HG02763 (cell line): Measurements from ENCODE around the gene RPN2.
A peak's percentile ranks its signal among the peaks of the same experiment; 100 is the strongest.
"Not testable (repeated sequence)": the region's sequence is repeated elsewhere in the genome, so short reads cannot be mapped to it uniquely, and the experiment has no call there.

ENCODE experiments used
- ATAC-seq: cut with Tn5 transposase; IDR thresholded peaks from one replicate; pipeline ENCODE4 v1.9.1; 2021; ENCODE audit warnings: mild to moderate bottlenecking, moderate library complexity; ENCODE audit not compliant: unreplicated experiment

Gene RPN2

DNA sequence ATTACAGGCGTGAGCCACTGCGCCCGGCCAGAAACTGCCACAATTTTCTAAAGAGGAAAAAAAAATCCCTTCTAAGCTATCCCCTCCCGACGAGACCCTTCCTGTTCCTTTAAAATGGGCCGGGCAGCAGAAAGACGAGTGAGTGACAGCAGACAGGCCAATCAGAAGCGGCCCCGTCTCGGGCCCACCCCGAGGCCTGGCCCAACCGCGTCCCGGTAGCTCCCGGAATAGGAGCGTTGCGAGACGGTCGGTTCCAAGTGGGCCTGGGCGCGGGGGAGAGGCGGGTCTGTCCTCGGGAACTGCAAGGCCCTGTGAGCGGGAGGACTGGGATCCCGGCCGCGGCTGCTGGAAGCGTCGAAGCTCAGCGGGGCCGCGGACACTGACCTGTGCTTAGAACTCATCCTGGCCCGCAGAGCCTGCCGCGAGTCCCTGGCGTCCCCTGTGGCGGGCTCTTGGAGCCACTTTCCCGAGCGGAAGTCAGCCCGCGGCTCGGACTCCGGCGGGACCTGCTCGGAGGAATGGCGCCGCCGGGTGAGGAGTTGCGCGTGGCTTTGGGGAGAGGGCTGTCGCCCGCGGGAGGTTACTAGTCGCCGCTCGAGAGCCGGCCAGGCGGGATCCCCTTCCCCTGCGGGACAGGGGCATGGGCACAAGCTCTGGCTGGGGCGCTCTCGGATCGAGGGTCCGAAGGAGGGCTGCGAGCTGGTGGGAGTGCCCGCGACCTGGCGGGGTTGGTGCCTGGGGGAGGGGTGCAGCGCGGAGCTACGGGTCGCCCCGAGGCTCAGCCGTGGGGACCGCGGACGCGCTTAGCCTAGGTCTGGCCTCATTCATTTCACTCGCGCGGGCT lies at the start of gene RPN2, which contains the start of gene MROH8:
Gene RPN2, plus strand, starts transcription at position 492 of the 844 bp plus-strand sequence. Its CDS starts 27 bp downstream, at position 519.
Gene MROH8, minus strand, starts transcription at position 710 of the 844 bp plus-strand sequence.
- peak; percentile 92 for ATAC-seq

DNA sequence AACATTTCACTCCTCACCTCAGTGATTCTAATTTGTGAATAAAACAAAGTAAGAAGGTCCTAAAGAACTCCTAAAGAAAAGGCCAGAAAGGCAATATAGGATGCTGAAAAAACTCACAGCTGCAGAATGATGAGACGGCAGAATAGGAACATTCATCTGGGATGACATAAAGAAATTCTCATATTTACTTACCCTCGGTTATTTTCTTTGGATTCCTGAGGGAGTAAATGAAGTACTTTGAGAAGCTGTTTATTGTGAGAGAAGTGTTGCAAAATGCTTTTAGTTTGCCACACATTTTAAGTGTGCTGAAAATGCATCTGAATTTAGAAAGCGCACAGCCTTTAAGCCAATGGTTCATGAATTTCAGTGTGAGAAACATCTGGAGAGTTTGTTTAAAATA lies 47.6 kb upstream of the RPN2 start:
- ATAC-seq, result no peak

DNA sequence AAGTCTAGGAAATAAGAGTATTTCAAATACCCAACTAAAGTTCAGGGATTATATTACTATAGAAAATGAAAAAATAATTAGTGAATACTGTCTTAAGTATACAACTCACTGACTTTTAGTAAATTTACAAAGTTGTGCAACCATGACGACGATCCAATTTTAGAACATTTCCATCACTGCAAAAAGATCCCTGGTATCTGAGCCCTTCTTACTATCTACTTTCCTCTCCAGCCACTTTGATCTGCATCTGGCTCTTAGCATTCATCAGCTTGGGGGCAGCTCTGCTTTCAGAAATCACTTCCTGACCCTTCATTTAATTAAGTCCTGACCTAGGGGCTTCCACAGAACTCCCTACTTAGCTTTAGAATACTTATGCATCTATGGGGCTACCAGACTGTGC lies 45.2 kb upstream of the RPN2 start:
- ATAC-seq, result no peak

DNA sequence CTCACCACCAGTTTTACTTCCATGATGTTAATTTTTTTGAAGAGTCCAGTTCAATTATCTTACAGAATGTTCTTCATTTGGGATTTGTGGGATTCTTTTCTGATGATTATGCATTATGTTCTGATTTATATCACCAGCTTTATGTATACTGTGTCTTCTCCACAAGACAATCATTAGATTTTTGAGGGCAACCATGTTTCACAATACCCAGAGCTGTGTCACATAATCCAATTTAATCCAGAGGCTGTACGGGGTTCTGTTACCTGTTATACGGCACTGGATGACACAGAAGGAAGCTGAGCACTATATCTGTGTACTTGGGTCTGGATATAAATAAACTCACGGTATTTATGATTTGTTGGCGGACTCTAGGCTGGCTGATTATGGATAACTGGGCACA lies 41.6 kb upstream of the RPN2 start:
- ATAC-seq, result no peak

DNA sequence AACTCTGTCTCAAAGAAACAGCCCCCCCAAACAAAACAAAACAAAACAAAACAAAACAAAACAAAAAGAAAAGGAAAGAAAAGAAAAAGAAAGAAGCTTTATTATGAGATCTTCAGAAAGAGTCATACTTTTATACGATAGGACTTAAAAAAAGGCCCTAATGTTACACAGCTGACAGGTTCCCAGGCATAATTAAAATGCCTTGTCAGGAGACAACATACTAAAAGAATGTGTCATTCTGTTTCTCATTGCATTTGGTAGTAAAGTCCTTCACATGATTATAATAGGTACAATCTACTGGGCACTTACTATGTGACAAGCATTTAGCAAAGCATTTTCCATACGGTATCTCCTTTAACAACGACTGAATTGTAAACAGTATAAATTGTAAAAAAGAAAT lies 36.4 kb upstream of the RPN2 start:
- ATAC-seq, result no peak

DNA sequence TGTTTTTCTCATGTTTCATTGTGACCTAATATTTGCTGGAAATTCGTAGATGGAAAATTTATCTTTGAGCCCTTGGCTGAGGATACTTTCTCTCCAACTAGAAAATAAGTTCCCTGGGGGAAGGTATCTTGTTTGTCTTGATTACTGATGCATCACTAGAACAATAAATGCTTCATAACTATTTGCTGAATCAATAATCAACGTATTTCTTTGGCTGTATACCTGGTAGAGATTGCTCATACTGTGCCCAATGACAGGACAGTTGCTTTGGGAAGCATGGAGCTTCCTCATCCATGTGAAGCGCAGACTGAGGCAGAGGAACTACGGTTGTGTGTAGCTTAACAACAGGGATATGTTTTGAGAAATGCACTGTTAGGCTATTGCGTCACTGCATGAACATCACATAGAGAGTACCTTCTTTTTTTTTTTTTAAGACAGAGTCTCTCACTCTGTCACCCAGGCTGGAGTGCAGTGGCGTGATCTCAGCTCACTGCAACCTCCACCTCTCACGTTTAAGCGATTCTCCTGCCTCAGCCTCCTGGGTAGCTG lies 34.2 kb upstream of the RPN2 start:
- no peak for ATAC-seq

GRCh38 chr20:37147250-37147649 lies 31.9 kb upstream of the RPN2 start:
- ATAC-seq, result no peak

- not testable (repeated sequence) for ATAC-seq
Measured at GRCh38 chr20:37150864-37151263, 28.3 kb upstream of the RPN2 start.

GRCh38 chr20:37151529-37151928 lies 27.6 kb upstream of the RPN2 start:
- ATAC-seq, result no peak

- no peak for ATAC-seq
Measured at GRCh38 chr20:37152284-37152683, 26.8 kb upstream of the RPN2 start.

DNA sequence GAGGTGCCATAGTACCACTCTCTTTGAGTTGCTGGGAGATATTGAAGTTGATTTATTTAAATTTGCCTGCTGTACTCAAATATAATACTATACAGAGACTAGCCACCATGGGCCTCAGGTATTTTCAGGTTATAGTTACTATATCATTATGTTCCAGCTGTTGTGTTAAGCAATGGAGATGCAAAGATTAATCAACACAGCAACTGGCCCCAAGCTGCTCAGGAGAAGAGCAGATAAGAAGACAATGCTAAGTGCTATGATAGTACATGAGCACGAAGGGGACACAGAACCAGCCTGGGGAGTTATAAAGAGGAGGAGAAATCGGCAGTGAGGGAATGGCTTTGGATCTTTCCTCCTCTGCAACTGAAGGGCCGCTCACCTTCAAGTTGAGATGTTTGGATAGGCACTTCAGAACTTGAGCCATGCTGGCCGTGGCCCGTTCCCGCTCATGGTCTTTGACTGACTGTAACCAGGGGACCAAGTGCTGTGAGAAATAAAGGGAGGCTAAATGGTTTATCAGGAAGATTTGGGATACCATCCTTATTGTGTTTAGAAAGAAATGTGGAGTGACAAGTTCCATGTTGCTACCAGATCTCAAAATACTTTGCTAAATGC lies 24.3 kb upstream of the RPN2 start:
- ATAC-seq, result no peak

DNA sequence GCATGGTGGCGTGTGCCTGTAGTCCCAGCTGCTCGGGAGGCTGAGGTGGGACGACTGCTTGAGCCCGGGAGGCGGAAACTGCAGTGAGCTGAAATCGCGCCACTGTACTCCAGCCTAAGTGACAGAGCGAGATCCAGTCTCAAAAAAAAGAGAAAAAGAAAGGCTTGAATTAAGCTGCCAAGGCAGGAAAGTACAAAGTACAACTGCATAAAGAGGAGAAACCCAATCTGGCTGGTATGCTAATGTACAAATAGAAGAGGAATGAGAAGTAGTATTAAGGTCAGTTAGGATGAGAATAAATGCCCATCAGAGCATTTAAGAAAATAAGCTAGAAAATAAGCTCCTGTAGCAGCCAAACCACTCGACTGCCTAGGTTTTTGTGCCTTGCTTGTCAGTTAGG lies 23.1 kb upstream of the RPN2 start:
- ATAC-seq, result no peak

DNA sequence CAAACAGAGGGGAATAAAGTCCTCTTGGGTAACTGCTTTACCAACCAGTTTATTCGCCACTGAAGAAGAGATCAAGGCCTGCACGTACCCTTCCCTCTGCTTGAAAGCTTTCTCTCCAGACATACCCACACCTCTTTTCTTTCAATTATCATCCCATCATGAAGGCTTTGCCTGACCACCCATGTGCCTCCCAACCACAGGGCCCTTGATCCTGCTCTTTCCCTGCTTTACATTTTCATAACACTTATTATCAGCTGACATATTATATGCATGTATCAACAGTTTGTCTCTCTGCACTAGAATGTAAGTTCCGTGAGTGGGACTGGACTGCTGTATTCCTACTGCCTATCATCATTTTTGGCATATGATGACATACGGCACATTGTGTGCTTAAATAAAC lies 20.9 kb upstream of the RPN2 start:
- ATAC-seq, result no peak

GRCh38 chr20:37160683-37161082 lies 18.4 kb upstream of the RPN2 start:
- ATAC-seq, result no peak

DNA sequence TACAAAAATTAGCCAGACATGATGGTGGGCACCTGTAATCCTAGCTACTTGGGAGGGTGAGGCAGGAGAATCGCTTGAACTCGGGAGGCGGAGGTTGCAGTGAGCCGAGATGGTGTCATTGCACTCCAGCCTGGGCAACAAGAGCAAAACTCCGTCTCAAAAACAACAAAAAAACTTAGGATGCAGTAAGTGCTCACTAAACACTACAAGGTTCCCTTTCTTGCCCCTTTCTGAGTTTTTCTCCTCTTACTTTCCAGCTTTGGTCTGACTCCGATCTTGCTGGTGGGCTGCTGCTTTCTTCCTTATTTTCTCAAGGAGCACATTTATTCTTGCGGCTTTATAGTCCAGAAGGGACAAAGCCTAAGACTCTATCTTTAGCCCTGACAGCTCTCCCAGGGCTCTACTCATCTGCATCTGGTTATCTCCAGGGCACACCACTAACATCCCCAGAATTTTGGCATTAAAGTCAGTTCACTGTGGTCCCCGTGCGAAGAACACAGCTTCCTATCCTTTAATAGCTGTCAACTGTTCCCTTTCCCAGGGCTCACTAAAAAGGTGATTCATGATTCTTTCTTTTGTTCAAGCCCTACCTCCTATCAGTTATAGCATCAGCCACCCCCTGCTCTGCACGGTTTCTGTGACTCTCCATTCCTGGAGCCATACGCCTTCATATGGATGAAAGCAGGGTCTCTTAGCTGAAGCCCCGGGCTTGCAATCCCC lies 17.1 kb upstream of the RPN2 start:
- ATAC-seq, result no peak

DNA sequence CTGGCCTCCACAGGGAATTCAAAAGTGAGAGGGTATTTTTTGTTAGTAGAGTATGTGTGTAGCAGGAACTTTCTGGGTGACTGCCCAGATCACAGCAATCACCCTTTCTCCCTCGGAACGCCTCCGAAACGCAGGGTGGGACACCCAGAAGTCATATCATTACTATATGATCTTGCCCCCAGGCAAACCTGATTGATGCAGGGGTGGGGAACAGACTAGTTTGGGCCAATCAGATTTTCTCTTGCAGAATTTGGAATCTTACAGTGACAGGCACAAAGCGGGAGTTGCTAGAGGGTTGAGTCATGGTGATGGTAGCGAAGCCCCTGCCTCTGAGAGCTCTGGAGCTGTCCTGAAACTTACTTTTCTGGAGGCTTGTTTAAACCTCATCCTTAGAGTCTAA lies 16.5 kb upstream of the RPN2 start:
- no peak for ATAC-seq

DNA sequence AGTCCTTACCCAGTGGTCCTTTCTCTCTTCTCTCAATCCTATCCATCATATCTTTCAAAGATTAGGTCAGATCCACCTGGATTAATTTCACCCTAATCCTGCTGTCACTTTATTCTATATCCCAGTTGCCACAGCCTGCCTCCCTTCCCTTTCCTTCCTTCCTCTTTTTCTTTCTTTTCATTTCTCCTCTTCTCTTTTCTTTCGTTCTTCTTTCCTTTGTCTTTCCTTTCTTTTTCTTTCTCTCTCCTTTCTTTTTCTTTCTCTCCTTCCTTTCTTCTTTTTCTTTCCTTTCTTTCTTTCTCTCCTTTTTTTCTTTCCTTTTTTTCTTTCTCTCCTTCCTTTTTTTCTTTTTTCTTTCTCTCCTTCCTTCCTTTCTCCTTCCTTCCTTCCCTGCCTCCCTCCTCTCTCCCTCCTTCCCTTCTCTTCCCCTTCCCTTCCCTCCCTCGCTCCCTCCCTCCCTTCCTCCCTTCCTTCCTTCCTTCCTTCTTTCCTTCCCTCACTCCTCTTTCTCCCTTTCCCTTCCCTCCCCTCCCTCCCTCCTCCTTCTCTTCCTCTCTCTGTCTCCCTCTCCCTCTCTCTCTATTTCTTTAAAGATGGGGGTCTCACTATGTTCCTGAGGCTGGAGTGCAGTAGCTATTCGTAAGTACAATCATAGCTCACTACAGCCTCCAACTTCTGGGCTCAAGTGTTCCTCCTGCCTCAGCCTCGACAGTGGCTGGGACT lies 15.1 kb upstream of the RPN2 start:
- no peak for ATAC-seq

GRCh38 chr20:37165031-37165430 lies 14.1 kb upstream of the RPN2 start:
- no peak for ATAC-seq

GRCh38 chr20:37166867-37167266 lies 12.3 kb upstream of the RPN2 start:
- ATAC-seq, result no peak

DNA sequence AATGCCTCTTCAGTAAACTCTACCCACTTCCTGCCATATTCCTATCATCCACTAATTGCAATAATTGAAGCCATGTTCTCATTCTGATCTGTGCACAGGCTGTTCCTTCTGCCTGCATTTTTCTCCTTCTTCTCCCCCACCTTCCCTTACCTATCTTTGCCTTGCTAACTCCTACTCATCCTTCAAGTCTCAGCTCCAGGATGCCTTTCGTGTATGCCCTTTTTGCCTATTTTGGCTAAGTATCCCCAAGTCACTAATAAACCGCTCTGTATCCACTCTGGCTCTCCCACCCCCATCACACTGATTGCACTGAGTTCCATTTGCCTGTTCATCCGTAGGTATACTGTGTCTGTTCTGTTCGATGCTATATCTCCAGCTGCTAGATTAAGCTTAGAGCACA lies 6.3 kb upstream of the RPN2 start:
- no peak for ATAC-seq
